ENCODE results near the gene OCIAD2.
"Not testable (repeated sequence)": the region's sequence is repeated elsewhere in the genome, so short reads cannot be mapped to it uniquely, and the experiment has no call there.

The OCIAD2 gene

GRCh38 chr4:48906206-48907173 is at the start of gene OCIAD2:
Gene OCIAD2 (minus strand): TSS chr4:48906774. CDS start chr4:48904549, 2,225 bp downstream.
- peak; percentile 32 for DNase-seq (ENCODE audit: low spot score)

- no peak for DNase-seq (ENCODE audit: low spot score)
Observed at GRCh38 chr4:48954314-48954713, 47.7 kb upstream of the OCIAD2 start.

GRCh38 chr4:48949518-48950219 is 43.1 kb upstream of the OCIAD2 start:
- DNase-seq (ENCODE audit: low spot score) = no peak

- DNase-seq (ENCODE audit: low spot score) = no peak
Observed at GRCh38 chr4:48949086-48949485, 42.5 kb upstream of the OCIAD2 start.

GRCh38 chr4:48947731-48948130 is 41.2 kb upstream of the OCIAD2 start:
- DNase-seq (ENCODE audit: low spot score) = no peak

GRCh38 chr4:48945981-48946380 is 39.4 kb upstream of the OCIAD2 start:
- no peak for DNase-seq (ENCODE audit: low spot score)

- DNase-seq (ENCODE audit: low spot score) = no peak
Observed at GRCh38 chr4:48944756-48945241, 38.2 kb upstream of the OCIAD2 start.

GRCh38 chr4:48944252-48944651 is 37.7 kb upstream of the OCIAD2 start:
- DNase-seq (ENCODE audit: low spot score) = no peak

- DNase-seq (ENCODE audit: low spot score) = no peak
Observed at GRCh38 chr4:48943387-48943786, 36.8 kb upstream of the OCIAD2 start.

- no peak for DNase-seq (ENCODE audit: low spot score)
Observed at GRCh38 chr4:48939785-48940184, 33.2 kb upstream of the OCIAD2 start.

GRCh38 chr4:48938831-48939230 is 32.3 kb upstream of the OCIAD2 start:
- no peak for DNase-seq (ENCODE audit: low spot score)

GRCh38 chr4:48937033-48937432 is 30.5 kb upstream of the OCIAD2 start:
- no peak for DNase-seq (ENCODE audit: low spot score)

GRCh38 chr4:48931459-48931858 is 24.9 kb upstream of the OCIAD2 start:
- DNase-seq (ENCODE audit: low spot score) = no peak

GRCh38 chr4:48930654-48931053 is 24.1 kb upstream of the OCIAD2 start:
- DNase-seq (ENCODE audit: low spot score) = no peak

- no peak for DNase-seq (ENCODE audit: low spot score)
Observed at GRCh38 chr4:48924416-48924815, 17.8 kb upstream of the OCIAD2 start.

GRCh38 chr4:48923065-48923464 is 16.5 kb upstream of the OCIAD2 start:
- DNase-seq (ENCODE audit: low spot score) = not testable (repeated sequence)

- DNase-seq (ENCODE audit: low spot score) = no peak
Observed at GRCh38 chr4:48914311-48914710, 7.7 kb upstream of the OCIAD2 start.

GRCh38 chr4:48913346-48913745 is 6.8 kb upstream of the OCIAD2 start:
- DNase-seq (ENCODE audit: low spot score) = peak; percentile 56

GRCh38 chr4:48912349-48912748 is 5.8 kb upstream of the OCIAD2 start:
- DNase-seq (ENCODE audit: low spot score) = no peak

GRCh38 chr4:48910511-48910910 is 3.9 kb upstream of the OCIAD2 start:
- DNase-seq (ENCODE audit: low spot score) = no peak

- DNase-seq (ENCODE audit: low spot score) = no peak
Observed at GRCh38 chr4:48909697-48910096, 3.1 kb upstream of the OCIAD2 start.

GRCh38 chr4:48908687-48909086 is 2.1 kb upstream of the OCIAD2 start:
- DNase-seq (ENCODE audit: low spot score) = no peak

Data from Ammon's horn (tissue), 1 donor.